ENCODE data around the gene NEUROG1. TPM values are rescaled to one million over a fixed set of nuclear protein-coding genes. Genes with fewer than 3 reads are reported as not detected.

Gene NEUROG1
- total RNA-seq, 1 donor from 2014 or later: not detected

DNA sequence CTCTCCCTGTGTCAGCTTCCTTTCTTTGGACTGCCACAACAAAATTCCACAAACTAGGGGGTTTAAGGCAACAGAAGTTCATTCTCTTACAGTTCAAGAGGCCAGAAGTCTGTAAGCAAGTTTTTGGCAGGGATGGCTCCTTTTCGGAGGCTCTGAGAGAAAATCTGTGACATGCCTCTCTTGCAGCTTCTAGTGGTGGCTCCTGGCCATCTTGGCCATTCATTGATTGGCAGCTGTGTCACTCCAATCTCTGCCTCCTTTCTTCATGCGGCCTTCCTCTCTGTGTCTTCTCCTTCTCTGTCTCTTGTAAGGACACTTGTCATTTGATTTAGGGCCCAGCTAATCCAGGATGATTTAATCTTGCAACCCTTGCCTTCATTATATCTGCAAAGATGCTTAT is 2.0 kb upstream of the NEUROG1 start:
- DNase-seq (ENCODE audit: low spot score): no peak
- peaks cover 9% of the 10 kb centered on the region for H3K4me1 Mint-ChIP-seq (ENCODE audit: low read depth)
- H3K36me3 Mint-ChIP-seq (ENCODE audit: low read depth): peaks cover 7% of the 10 kb centered on the region
- TF ChIP-seq, protein P1, sequence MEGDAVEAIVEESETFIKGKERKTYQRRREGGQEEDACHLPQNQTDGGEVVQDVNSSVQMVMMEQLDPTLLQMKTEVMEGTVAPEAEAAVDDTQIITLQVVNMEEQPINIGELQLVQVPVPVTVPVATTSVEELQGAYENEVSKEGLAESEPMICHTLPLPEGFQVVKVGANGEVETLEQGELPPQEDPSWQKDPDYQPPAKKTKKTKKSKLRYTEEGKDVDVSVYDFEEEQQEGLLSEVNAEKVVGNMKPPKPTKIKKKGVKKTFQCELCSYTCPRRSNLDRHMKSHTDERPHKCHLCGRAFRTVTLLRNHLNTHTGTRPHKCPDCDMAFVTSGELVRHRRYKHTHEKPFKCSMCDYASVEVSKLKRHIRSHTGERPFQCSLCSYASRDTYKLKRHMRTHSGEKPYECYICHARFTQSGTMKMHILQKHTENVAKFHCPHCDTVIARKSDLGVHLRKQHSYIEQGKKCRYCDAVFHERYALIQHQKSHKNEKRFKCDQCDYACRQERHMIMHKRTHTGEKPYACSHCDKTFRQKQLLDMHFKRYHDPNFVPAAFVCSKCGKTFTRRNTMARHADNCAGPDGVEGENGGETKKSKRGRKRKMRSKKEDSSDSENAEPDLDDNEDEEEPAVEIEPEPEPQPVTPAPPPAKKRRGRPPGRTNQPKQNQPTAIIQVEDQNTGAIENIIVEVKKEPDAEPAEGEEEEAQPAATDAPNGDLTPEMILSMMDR (IDR thresholded peaks at IDR 0.05): no peak
- no peak overlapping the region for H3K27ac Mint-ChIP-seq (ENCODE audit: unreplicated experiment)
- peaks cover 7% of the 10 kb centered on the region for H3K9me3 Mint-ChIP-seq (ENCODE audit: low read depth)
- H3K27me3 Mint-ChIP-seq (ENCODE audit: low read depth): peaks cover 85% of the 10 kb centered on the region
- H3K4me3 Mint-ChIP-seq (ENCODE audit: unreplicated experiment): no peak overlapping the region

DNA sequence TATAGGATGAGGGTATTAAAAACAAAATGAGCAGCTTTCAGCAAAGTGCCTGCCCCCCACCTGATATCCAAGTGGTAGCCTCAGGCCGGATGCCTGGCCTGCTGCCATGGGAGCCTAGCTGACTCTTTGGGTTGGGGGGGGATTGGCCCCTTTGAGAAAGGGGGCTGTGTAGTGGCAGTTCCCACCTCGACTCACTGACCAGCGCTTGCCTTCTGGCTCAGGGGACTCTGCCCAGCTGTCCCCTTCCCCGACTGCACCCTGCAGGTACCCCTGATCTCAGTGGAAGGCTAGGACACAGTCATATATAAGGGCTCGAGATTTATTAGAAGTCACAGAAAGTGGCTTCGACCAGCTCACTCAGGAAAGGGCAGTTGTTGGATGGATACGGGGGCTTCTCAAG is 1.5 kb upstream of the NEUROG1 start:
- TF ChIP-seq, protein P1 (IDR thresholded peaks at IDR 0.05): no peak
- Mint-ChIP-seq H3K27me3 (ENCODE audit: low read depth) (peaks cover 85% of the 10 kb centered on the region), H3K36me3 (ENCODE audit: low read depth) (peaks cover 7% of the 10 kb centered on the region), H3K27ac (ENCODE audit: unreplicated experiment) (no peak overlapping the region), H3K4me1 (ENCODE audit: low read depth) (peaks cover 9% of the 10 kb centered on the region), H3K4me3 (ENCODE audit: unreplicated experiment) (no peak overlapping the region), H3K9me3 (ENCODE audit: low read depth) (peaks cover 7% of the 10 kb centered on the region)
- no peak for DNase-seq (ENCODE audit: low spot score)

DNA sequence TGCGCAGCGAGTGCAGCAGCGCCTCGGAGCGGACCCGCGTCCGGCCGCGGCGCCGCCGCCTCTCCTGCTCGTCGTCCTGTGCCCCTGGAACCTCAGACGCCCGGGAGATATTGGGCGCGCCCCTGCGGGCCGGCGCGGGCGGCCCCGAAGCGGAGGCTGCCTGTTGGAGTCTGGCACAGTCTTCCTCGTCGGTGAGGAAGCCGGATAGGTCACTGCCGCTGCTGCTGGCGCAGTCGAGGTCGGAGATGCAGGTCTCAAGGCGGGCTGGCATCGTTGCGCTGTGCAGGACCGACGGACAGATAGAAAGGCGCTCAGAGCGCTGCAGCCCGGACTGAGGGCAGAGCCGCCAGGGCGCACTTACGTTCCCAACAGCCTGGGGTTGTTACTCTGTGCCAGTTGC is 344 bp downstream of the NEUROG1 start:
- Mint-ChIP-seq H3K9me3 (ENCODE audit: low read depth) (peaks cover 7% of the 10 kb centered on the region), H3K36me3 (ENCODE audit: low read depth) (peaks cover 5% of the 10 kb centered on the region), H3K4me3 (ENCODE audit: unreplicated experiment) (no peak overlapping the region), H3K27me3 (ENCODE audit: low read depth) (peaks cover 86% of the 10 kb centered on the region), H3K4me1 (ENCODE audit: low read depth) (peaks cover 9% of the 10 kb centered on the region), H3K27ac (ENCODE audit: unreplicated experiment) (no peak overlapping the region)
- no peak for DNase-seq (ENCODE audit: low spot score)
- TF ChIP-seq, protein P1 (IDR thresholded peaks at IDR 0.05): no peak

DNA sequence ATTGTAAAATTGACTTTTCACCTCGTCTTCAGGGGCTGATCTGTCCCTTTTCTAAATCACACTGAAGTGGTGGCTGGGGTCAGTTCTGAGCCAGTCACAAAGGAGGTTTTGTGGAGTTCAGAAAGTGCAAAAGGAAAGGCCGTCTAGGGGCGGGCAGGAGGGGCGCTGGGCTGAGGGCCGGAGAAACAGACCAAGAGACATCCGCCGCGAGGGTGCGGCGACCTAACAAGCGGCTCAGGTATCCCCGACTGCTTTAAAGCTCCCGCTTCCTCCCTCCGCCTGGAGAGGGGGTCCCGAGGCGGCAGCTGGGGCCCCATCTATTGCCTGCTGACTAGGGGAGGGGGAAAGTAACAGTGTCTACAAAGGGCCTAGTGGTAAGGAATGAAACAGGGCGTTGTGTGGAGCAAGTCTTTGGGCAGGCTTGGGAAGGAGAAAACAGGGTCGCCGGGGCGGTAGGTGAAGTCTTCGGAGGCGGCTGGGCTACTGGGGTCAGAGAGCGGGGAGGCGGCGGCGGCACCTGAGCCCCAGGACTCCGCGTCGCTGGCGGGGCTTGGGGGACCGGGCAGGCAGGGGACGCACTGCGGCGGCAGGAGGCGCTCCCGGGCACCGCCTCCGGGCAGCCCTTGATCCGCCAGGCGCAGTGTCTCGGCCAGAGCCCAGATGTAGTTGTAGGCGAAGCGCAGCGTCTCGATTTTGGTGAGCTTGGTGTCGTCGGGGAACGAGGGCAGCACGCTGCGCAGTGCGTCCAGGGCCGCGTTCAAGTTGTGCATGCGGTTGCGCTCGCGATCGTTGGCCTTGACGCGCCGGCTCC is 950 bp downstream of the NEUROG1 start:
- H3K27me3 Mint-ChIP-seq (ENCODE audit: low read depth): peaks cover 87% of the 10 kb centered on the region
- no peak overlapping the region for H3K27ac Mint-ChIP-seq (ENCODE audit: unreplicated experiment)
- peak overlapping the region; percentile 45 for H3K4me3 Mint-ChIP-seq (ENCODE audit: unreplicated experiment)
- DNase-seq (ENCODE audit: low spot score): no peak
- TF ChIP-seq, protein P1 (IDR thresholded peaks at IDR 0.05): peak; percentile 35
- peaks cover 9% of the 10 kb centered on the region for H3K4me1 Mint-ChIP-seq (ENCODE audit: low read depth)
- H3K9me3 Mint-ChIP-seq (ENCODE audit: low read depth): peaks cover 11% of the 10 kb centered on the region
- H3K36me3 Mint-ChIP-seq (ENCODE audit: low read depth): peaks cover 5% of the 10 kb centered on the region

DNA sequence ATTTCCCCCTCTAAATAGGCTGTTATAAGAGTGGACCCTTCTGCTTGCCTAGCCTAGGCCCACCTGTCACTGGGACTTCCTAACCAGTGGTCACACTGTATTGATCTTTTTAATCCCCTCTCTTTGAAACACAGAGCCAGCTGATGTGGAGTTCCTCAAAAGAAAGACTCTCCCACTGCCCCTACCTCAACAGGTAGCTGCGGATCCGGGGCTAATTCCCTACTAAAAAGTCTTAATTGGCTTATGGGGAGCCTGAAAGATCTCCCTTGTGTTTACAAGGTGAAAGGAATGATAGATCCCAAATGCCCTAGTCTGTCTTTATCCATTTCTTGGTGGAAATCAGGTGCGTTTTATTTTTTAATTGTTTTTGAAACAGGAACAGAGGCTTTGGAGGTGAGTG is 2.0 kb downstream of the NEUROG1 start:
- H3K27me3 Mint-ChIP-seq (ENCODE audit: low read depth): peaks cover 83% of the 10 kb centered on the region
- peaks cover 5% of the 10 kb centered on the region for H3K36me3 Mint-ChIP-seq (ENCODE audit: low read depth)
- no peak overlapping the region for H3K27ac Mint-ChIP-seq (ENCODE audit: unreplicated experiment)
- TF ChIP-seq, protein P1 (IDR thresholded peaks at IDR 0.05): no peak
- peaks cover 9% of the 10 kb centered on the region for H3K4me1 Mint-ChIP-seq (ENCODE audit: low read depth)
- no peak overlapping the region for H3K4me3 Mint-ChIP-seq (ENCODE audit: unreplicated experiment)
- no peak for DNase-seq (ENCODE audit: low spot score)
- H3K9me3 Mint-ChIP-seq (ENCODE audit: low read depth): peaks cover 11% of the 10 kb centered on the region
